SK-N-MC (cell line): ENCODE data around the gene RGS5.

Source experiments
- EZH2 ChIP-seq: fragments of 200-600 bp; sonication (generic); IDR thresholded peaks from one replicate; pipeline ENCODE4 v1.6.1; 2017; ENCODE audit warnings: antibody characterized with exemption
- POLR2AphosphoS5 ChIP-seq: IDR thresholded peaks from 2 replicates; pipeline ENCODE4 v1.6.1; 2012; ENCODE audit warnings: mild to moderate bottlenecking, low read depth, low read length, borderline replicate concordance

DNA sequence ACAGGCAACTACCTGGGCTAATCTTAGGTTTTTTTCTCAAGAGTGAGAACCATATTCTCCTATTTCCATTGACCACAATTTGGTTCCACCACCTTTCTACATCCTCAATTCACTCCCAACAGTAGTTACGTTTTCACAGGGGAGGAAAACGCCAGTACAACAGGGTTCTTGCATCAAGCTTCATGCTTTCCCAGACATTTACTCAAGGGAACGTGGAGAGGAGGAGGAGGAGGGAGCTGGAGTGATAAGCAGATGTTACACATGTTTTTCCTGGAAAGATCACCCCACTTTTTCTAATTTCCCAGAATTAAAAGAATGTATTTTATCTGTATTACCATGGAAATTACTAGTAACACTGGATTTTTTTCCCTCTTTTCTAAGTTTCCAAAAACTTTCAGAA is 58.3 kb downstream of the RGS5 start:
- TF ChIP-seq POLR2AphosphoS5 (no peak), EZH2 (no peak)
